ENCODE data around the gene RPN2. TPM values are rescaled to one million over a fixed set of nuclear protein-coding genes. Genes with fewer than 3 reads are reported as not detected.

The RPN2 gene
- total and polyA plus RNA-seq, 2 of the 13 experiments (the other 11 are each of a cell fraction or from before 2014, with no cell fraction given), result 587 to 1,818 TPM

GRCh38 chr20:37251825-37252477, 72.8 kb downstream of the RPN2 start:
- no peak overlapping the region for H3K4me2 ChIP-seq (ENCODE audit: low read depth, low read length)
- H3K4me3 ChIP-seq (replicated peaks in 1 of 3; ENCODE audit: insufficient read depth in 1 of 3, low read depth in 2 of 3, low read length in 3 of 3), result no peak overlapping the region
- FAIRE-seq (no peak), DNase-seq (ENCODE audit: low spot score) (no peak), ATAC-seq (peak; percentile 19)
- H3K9ac ChIP-seq (ENCODE audit: insufficient read depth, low read depth, low read length), result no peak overlapping the region
- in situ Hi-C loops (cut with HindIII; ENCODE audit: extremely low pct_ligation_motif_present, low pct_unique_long_range_greater_than_20kb) (no loop called here), intact Hi-C loops (cut with micrococcal nuclease; ENCODE audit: unreplicated experiment) (no loop called here)
- no peaks in the 10 kb centered on the region for H4K20me1 ChIP-seq (ENCODE audit: insufficient read depth, low read length)
- 53% methylated on average over 15 of the region's 15 CpGs for WGBS (ENCODE audit: low lambda C conversion rate)
- H3K27ac ChIP-seq (ENCODE audit: extremely low read length, insufficient read depth, low read length), result no peak overlapping the region
- H3K27me3 ChIP-seq (ENCODE audit: control insufficient read depth in 1 of 2, insufficient read depth in 2 of 2, low read length in 2 of 2), result peaks cover 4 to 12% of the 10 kb centered on the region in 2 experiments; a peak in 2 of 5 replicates
- H3K9me3 ChIP-seq (ENCODE audit: low read length), result no peaks in the 10 kb centered on the region
- no peaks in the 10 kb centered on the region for H3K79me2 ChIP-seq (ENCODE audit: insufficient read depth, low read length)
- no peaks in the 10 kb centered on the region for H3K36me3 ChIP-seq (replicated peaks in 1 of 2; ENCODE audit: control insufficient read depth in 1 of 2, insufficient read depth in 2 of 2, low read length in 2 of 2)
- 0 out of 2 replicates have a peak, but pooled peaks have one; percentile 16 for TF ChIP-seq ZFX (CRISPR knock-in tag; IDR thresholded peaks at IDR 0.05; ENCODE audit: low read depth)
- TF ChIP-seq ZNF768 (CRISPR knock-in tag; IDR thresholded peaks at IDR 0.05), result peak; percentile 29; the same call in 1 of the 2 replicates
- TF ChIP-seq RAD51 (IDR thresholded peaks at IDR 0.05; ENCODE audit: borderline replicate concordance), result no peak
- no peak for TF ChIP-seq TCF7 (IDR thresholded peaks at IDR 0.05; ENCODE audit: low read depth)
- ChIA-PET CTCF (ENCODE audit: low intra/inter-chr PET ratio, low total read pairs) (no interaction called here), POLR2A (interaction anchor here (1.2 kb wide), 1 partner anchor 19 kb away, joined by 3 read pairs; no protein-coding TSS in a partner anchor)
- H2AFZ ChIP-seq (ENCODE audit: low read length), result no peak overlapping the region
- H3K4me1 ChIP-seq (ENCODE audit: insufficient read depth, low read length), result peaks cover 7% of the 10 kb centered on the region; the same call in 1 of the 2 replicates
- BruUV-seq (replicated peaks), result no TSS peak

- Histone ChIP-seq H3K9me3 (ENCODE audit: low read length) (no peaks in the 10 kb centered on the region), H3K27ac (ENCODE audit: extremely low read length, insufficient read depth, low read length) (no peak overlapping the region), H3K27me3 (ENCODE audit: control insufficient read depth in 1 of 2, insufficient read depth in 2 of 2, low read length in 2 of 2) (peaks cover 5 to 19% of the 10 kb centered on the region in 2 experiments; a peak in 3 of 5 replicates), H3K36me3 (replicated peaks in 1 of 2; ENCODE audit: control insufficient read depth in 1 of 2, insufficient read depth in 2 of 2, low read length in 2 of 2) (no peaks in the 10 kb centered on the region), H3K4me1 (ENCODE audit: insufficient read depth, low read length) (no peaks in the 10 kb centered on the region), H3K9ac (ENCODE audit: insufficient read depth, low read depth, low read length) (no peak overlapping the region), H3K4me2 (ENCODE audit: low read depth, low read length) (no peak overlapping the region), H4K20me1 (ENCODE audit: insufficient read depth, low read length) (no peaks in the 10 kb centered on the region), H3K4me3 (replicated peaks in 1 of 3; ENCODE audit: insufficient read depth in 1 of 3, low read depth in 2 of 3, low read length in 3 of 3) (no peak overlapping the region), H3K79me2 (ENCODE audit: insufficient read depth, low read length) (no peaks in the 10 kb centered on the region), H2AFZ (ENCODE audit: low read length) (no peak overlapping the region)
- intact Hi-C loops (cut with micrococcal nuclease; ENCODE audit: unreplicated experiment) (no loop called here), in situ Hi-C loops (cut with HindIII; ENCODE audit: extremely low pct_ligation_motif_present, low pct_unique_long_range_greater_than_20kb) (no loop called here)
- TF ChIP-seq TAF15 (IDR thresholded peaks at IDR 0.05; ENCODE audit: low read depth, low read length, poor library complexity, severe bottlenecking) (no peak), KDM2A (CRISPR knock-in tag; IDR thresholded peaks at IDR 0.05; ENCODE audit: borderline replicate concordance, low read depth) (0 out of 2 replicates have a peak, but pooled peaks have one; percentile 16)
- FAIRE-seq (no peak), DNase-seq (ENCODE audit: low spot score) (no peak), ATAC-seq (no peak)
- ChIA-PET POLR2A (no interaction called here), CTCF (ENCODE audit: low intra/inter-chr PET ratio, low total read pairs) (no interaction called here)
- BruUV-seq (replicated peaks), result no TSS peak
- WGBS (ENCODE audit: low lambda C conversion rate), result 64% methylated on average over 12 of the region's 12 CpGs
Observed at GRCh38 chr20:37253087-37253486, 74.0 kb downstream of the RPN2 start.

Measured in HepG2 (cell line).